IMR-90 (cell line): ENCODE results near the gene SUGP2. TPM values are rescaled to one million over a fixed set of nuclear protein-coding genes. Genes with fewer than 3 reads are reported as not detected.

Experiments
- ATAC-seq: fragments of 200-7000 bp; cut with Tn5 transposase; 2 replicates; pipeline ENCODE4 v1.9.1; 2020; ENCODE audit warnings: low read depth, mild to moderate bottlenecking, moderate library complexity
- BruUV-seq: library from RNA; stranded (reverse); fragments of 400-500 nt; replicated peaks from 2 replicates; lab custom pipeline; 2021; lab: Mats Ljungman, UMichigan
- CTCF ChIA-PET: fragments of 300-600 bp; formaldehyde crosslinking; extraction: SDS; loops from one replicate; lab custom pipeline; 2021; ENCODE audit warnings: antibody characterized with exemption; lab: Yijun Ruan, JAX
- POLR2A ChIA-PET: fragments of 300-600 bp; sonication (Branson Sonifier 250); formaldehyde crosslinking; loops from one replicate; lab custom pipeline; 2022; ENCODE audit warnings: antibody characterized with exemption; ENCODE audit not compliant: unreplicated experiment; lab: Charles Lee
- DNase-seq: peaks from one replicate; pipeline ENCODE4 v3.0.0; 2013
- H2AFZ ChIP-seq: replicated peaks from 2 replicates; pipeline ENCODE3; 2013; ENCODE audit warnings: low read length, mild to moderate bottlenecking; ENCODE audit not compliant: poor library complexity
- H2AK5ac ChIP-seq: 2 replicates; pipeline ENCODE4 v1.6.1; 2013; ENCODE audit warnings: low read depth, low read length, inconsistent platforms
- H2AK9ac ChIP-seq: replicated peaks from 2 replicates; pipeline ENCODE3; 2013; ENCODE audit warnings: mild to moderate bottlenecking, low read depth, low read length, moderate library complexity; ENCODE audit not compliant: poor library complexity
- H2BK120ac ChIP-seq: 2 replicates; pipeline ENCODE4 v1.6.1; 2013; ENCODE audit warnings: low read depth, low read length, inconsistent platforms
- H2BK15ac ChIP-seq: 3 replicates; pipeline ENCODE4 v1.6.1; 2013; ENCODE audit warnings: low read depth, low read length, inconsistent platforms
- H2BK20ac ChIP-seq: 2 replicates; pipeline ENCODE4 v1.6.1; 2013; ENCODE audit warnings: low read depth, mild to moderate bottlenecking, inconsistent platforms, low read length, moderate library complexity
- H2BK5ac ChIP-seq: 2 replicates; pipeline ENCODE4 v1.6.1; 2013; ENCODE audit warnings: mild to moderate bottlenecking, low read depth, low read length, inconsistent platforms; ENCODE audit not compliant: poor library complexity, severe bottlenecking
- H3K14ac ChIP-seq: replicated peaks from 2 replicates; pipeline ENCODE4 v1.6.1; 2013; ENCODE audit warnings: low read depth, low read length, inconsistent platforms
- H3K18ac ChIP-seq: 2 replicates; pipeline ENCODE4 v1.6.1; 2013; ENCODE audit warnings: low read depth, low read length, control low read depth
- H3K23ac ChIP-seq: 2 replicates; pipeline ENCODE4 v1.6.1; 2013; ENCODE audit warnings: low read depth, low read length, inconsistent platforms
- H3K27ac ChIP-seq: 2 replicates; pipeline ENCODE4 v1.5.1; 2013; ENCODE audit warnings: mild to moderate bottlenecking, control low read depth, low read length; ENCODE audit not compliant: insufficient read depth
- H3K27me3 ChIP-seq: 2 replicates; pipeline ENCODE4 v1.6.1; 2013; ENCODE audit warnings: low read length; ENCODE audit not compliant: control insufficient read depth, insufficient read depth
- H3K36me3 ChIP-seq: 2 replicates; pipeline ENCODE4 v1.6.1; 2013; ENCODE audit warnings: low read length, mixed read lengths; ENCODE audit not compliant: control insufficient read depth, insufficient read depth
- H3K4ac ChIP-seq: 2 replicates; pipeline ENCODE4 v1.6.1; 2013; ENCODE audit warnings: low read depth, low read length, inconsistent platforms
- H3K4me1 ChIP-seq: 2 replicates; pipeline ENCODE4 v1.6.1; 2013; ENCODE audit warnings: low read length, mixed read lengths; ENCODE audit not compliant: control insufficient read depth, insufficient read depth
- H3K4me2 ChIP-seq: 2 replicates; pipeline ENCODE4 v1.6.1; 2013; ENCODE audit warnings: low read depth, mild to moderate bottlenecking, control low read depth, low read length, moderate library complexity
- H3K4me3 ChIP-seq: 2 replicates; pipeline ENCODE4 v1.5.1; 2013; ENCODE audit warnings: low read depth, mild to moderate bottlenecking, control low read depth, low read length, moderate library complexity; ENCODE audit not compliant: insufficient read depth
- H3K56ac ChIP-seq: 2 replicates; pipeline ENCODE4 v1.6.1; 2013; ENCODE audit warnings: low read length, inconsistent platforms; ENCODE audit not compliant: insufficient read depth; ENCODE audit errors: extremely low read depth
- H3K79me1 ChIP-seq, 2 experiments: 2 replicates each; pipeline ENCODE4 v1.6.1; 2013; ENCODE audit warnings: low read length in 2 of 2, inconsistent platforms in 1 of 2, low read depth in 1 of 2
- H3K9ac ChIP-seq: 2 replicates; pipeline ENCODE4 v1.6.1; 2013; ENCODE audit warnings: low read depth, low read length, control low read depth
- H3K9me1 ChIP-seq: 2 replicates; pipeline ENCODE4 v1.6.1; 2013; ENCODE audit warnings: low read length, inconsistent platforms; ENCODE audit not compliant: insufficient read depth
- H3K9me3 ChIP-seq: 2 replicates; pipeline ENCODE4 v1.6.1; 2013; ENCODE audit warnings: low read length; ENCODE audit not compliant: control insufficient read depth, insufficient read depth
- H4K20me1 ChIP-seq: 2 replicates; pipeline ENCODE4 v1.6.1; 2013; ENCODE audit warnings: low read length, inconsistent platforms; ENCODE audit not compliant: insufficient read depth
- H4K5ac ChIP-seq: 2 replicates; pipeline ENCODE4 v1.6.1; 2013; ENCODE audit warnings: mild to moderate bottlenecking, low read depth, low read length, control low read depth
- H4K8ac ChIP-seq, 2 experiments: 2 replicates each; pipeline ENCODE4 v1.6.1; 2013; ENCODE audit warnings: low read depth in 2 of 2, low read length in 2 of 2, control low read depth in 1 of 2, inconsistent platforms in 1 of 2
- H4K91ac ChIP-seq: 2 replicates; pipeline ENCODE4 v1.6.1; 2013; ENCODE audit warnings: low read depth, low read length, inconsistent platforms; ENCODE audit not compliant: insufficient read depth
- BHLHE40 ChIP-seq: fragments of 150-350 bp; IDR thresholded peaks from 2 replicates; pipeline ENCODE4 v1.6.1; 2016; ENCODE audit warnings: mild to moderate bottlenecking, low read depth, low read length
- CEBPB ChIP-seq: IDR thresholded peaks from 2 replicates; pipeline ENCODE4 v1.6.1; 2012; ENCODE audit warnings: low read depth, low read length, improper control_type of control experiment
- CHD1 ChIP-seq: IDR thresholded peaks from 2 replicates; pipeline ENCODE4 v1.6.1; 2012; ENCODE audit warnings: low read depth, low read length, improper control_type of control experiment
- CTCF ChIP-seq: conservative IDR thresholded peaks from 2 replicates; pipeline ENCODE4 v1.5.1; 2012; ENCODE audit warnings: mild to moderate bottlenecking, low read depth, low read length, improper control_type of control experiment
- ELK1 ChIP-seq: fragments of 150-350 bp; IDR thresholded peaks from 2 replicates; pipeline ENCODE4 v1.6.1; 2016; ENCODE audit warnings: low read depth, mild to moderate bottlenecking, low read length, moderate library complexity, borderline replicate concordance
- MAFK ChIP-seq: IDR thresholded peaks from 2 replicates; pipeline ENCODE4 v1.6.1; 2012; ENCODE audit warnings: low read depth, low read length, improper control_type of control experiment
- MAZ ChIP-seq: IDR thresholded peaks from 2 replicates; pipeline ENCODE4 v1.6.1; 2012; ENCODE audit warnings: low read depth, mild to moderate bottlenecking, low read length, improper control_type of control experiment, moderate library complexity, borderline replicate concordance
- MXI1 ChIP-seq: IDR thresholded peaks from 2 replicates; pipeline ENCODE4 v1.6.1; 2012; ENCODE audit warnings: low read depth, mild to moderate bottlenecking, low read length, moderate library complexity, borderline replicate concordance
- NFE2L2 ChIP-seq: fragments of 150-350 bp; IDR thresholded peaks from 2 replicates; pipeline ENCODE4 v1.6.1; 2016; ENCODE audit warnings: low read depth, mild to moderate bottlenecking, low read length
- POLR2A ChIP-seq: IDR thresholded peaks from 2 replicates; pipeline ENCODE4 v1.6.1; 2012; ENCODE audit warnings: mild to moderate bottlenecking, low read depth, low read length
- RCOR1 ChIP-seq: IDR thresholded peaks from 2 replicates; pipeline ENCODE4 v1.6.1; 2012; ENCODE audit warnings: mild to moderate bottlenecking, low read length, improper control_type of control experiment; ENCODE audit not compliant: insufficient replicate concordance
- RFX5 ChIP-seq: IDR thresholded peaks from 2 replicates; pipeline ENCODE4 v1.8.0; 2012; ENCODE audit warnings: low read depth, mild to moderate bottlenecking, low read length, moderate library complexity
- SMC3 ChIP-seq: fragments of 150-350 bp; IDR thresholded peaks from 2 replicates; pipeline ENCODE4 v1.6.1; 2016; ENCODE audit warnings: low read depth, mild to moderate bottlenecking, antibody characterized with exemption, low read length, moderate library complexity
- WGBS, 2 experiments: methylation state at CpG; one replicate each; pipeline versions ENCODE4 v1.1.5 to v1.1.7; 2013; ENCODE audit warnings: missing lambda C conversion rate in 2 of 2; ENCODE audit not compliant: insufficient read length in 1 of 2; ENCODE audit errors: extremely low coverage in 2 of 2; 5-methylcytosine and 5-hydroxymethylcytosine counted together
- dilution Hi-C: fragments of 300-500 bp; cut with HindIII; formaldehyde crosslinking; loops from one replicate; pipeline ENCODE4 v1.14.3; 2018; ENCODE audit warnings: low sequenced_read_pairs; ENCODE audit not compliant: unreplicated experiment
- in situ Hi-C: fragments of 300-500 bp; cut with MboI; formaldehyde crosslinking; loops from 3 replicates; pipeline ENCODE4 v1.14.3; 2019; ENCODE audit warnings: low sequenced_read_pairs, inconsistent platforms, mixed read lengths
- intact Hi-C: fragments of 100-400 bp; cut with micrococcal nuclease; formaldehyde crosslinking; loops from 2 replicates; pipeline ENCODE4 v1.10.0; 2022
- polyA plus RNA-seq, 3 experiments: library from polyadenylated mRNA; depleted of rRNA; stranded (reverse); fragments of >200 nt; gene quantifications; 2 replicates each; pipeline ENCODE4 v1.2.3, GENCODE V29; 2012; ENCODE audit warnings: low replicate concordance in 1 of 3
- total RNA-seq: library from RNA; depleted of rRNA; stranded (reverse); fragments of >200 nt; gene quantifications from 2 replicates; pipeline ENCODE4 v1.2.3, GENCODE V29; 2012

Gene SUGP2
- total and polyA plus RNA-seq, 2 of the 4 experiments (the other 2 are of a cell fraction): 25.8 to 69.2 TPM

GRCh38 chr19:18984251-18984650 lies 49.1 kb downstream of the SUGP2 start:
- no peak overlapping the region for H3K4me2 ChIP-seq
- dilution Hi-C loops (no loop called here), intact Hi-C loops (no loop called here), in situ Hi-C loops (no loop called here)
- H3K9me1 ChIP-seq: no peaks in the 10 kb centered on the region
- DNase-seq (no peak), ATAC-seq (no peak)
- H4K91ac ChIP-seq: no peak overlapping the region
- no peak overlapping the region for H3K23ac ChIP-seq
- no peak for TF ChIP-seq MAFK
- TF ChIP-seq RCOR1: no peak
- no peak for TF ChIP-seq RFX5
- TF ChIP-seq CEBPB: no peak
- TF ChIP-seq SMC3: no peak
- TF ChIP-seq CHD1: no peak
- no peak for TF ChIP-seq CTCF
- TF ChIP-seq MAZ: no peak
- no peak for TF ChIP-seq BHLHE40
- TF ChIP-seq MXI1: no peak
- no peak for TF ChIP-seq NFE2L2
- TF ChIP-seq ELK1: no peak
- no peak for TF ChIP-seq POLR2A
- H3K4ac ChIP-seq: no peak overlapping the region
- POLR2A ChIA-PET: no interaction called here
- no peak overlapping the region for H3K14ac ChIP-seq
- H4K8ac ChIP-seq: no peak overlapping the region
- no peak overlapping the region for H2AFZ ChIP-seq
- no peak overlapping the region for H2AK5ac ChIP-seq
- no peak overlapping the region for H3K9ac ChIP-seq
- no peak overlapping the region for H3K27ac ChIP-seq
- H2BK15ac ChIP-seq: no peak overlapping the region
- no peaks in the 10 kb centered on the region for H3K4me1 ChIP-seq
- peaks cover 3% of the 10 kb centered on the region; the same call in 1 of the 2 replicates for H4K20me1 ChIP-seq
- CTCF ChIA-PET: no interaction called here
- H2AK9ac ChIP-seq: no peak overlapping the region
- no peak overlapping the region for H3K18ac ChIP-seq
- no peak overlapping the region for H4K5ac ChIP-seq
- H3K79me1 ChIP-seq: no peaks in the 10 kb centered on the region
- no peak overlapping the region for H2BK5ac ChIP-seq
- H3K56ac ChIP-seq: no peak overlapping the region
- WGBS, 2 experiments: 90% methylated on average over 2 of the region's 3 CpGs; no CpG with 5 or more reads in 1 of the 2 experiments
- peaks cover 14% of the 10 kb centered on the region for H3K27me3 ChIP-seq
- BruUV-seq: no TSS peak
- no peak overlapping the region for H2BK120ac ChIP-seq
- H3K9me3 ChIP-seq: no peaks in the 10 kb centered on the region
- H3K36me3 ChIP-seq: no peaks in the 10 kb centered on the region
- H2BK20ac ChIP-seq: no peak overlapping the region
- no peak overlapping the region for H3K4me3 ChIP-seq
